Transverse colon (tissue), 4 donors: ENCODE measurements around the gene SMIM44. TPM values are rescaled to one million over a fixed set of nuclear protein-coding genes. Genes with fewer than 3 reads are reported as not detected.

ENCODE experiments used
- small RNA-seq, 4 donors: library from RNA; depleted of rRNA; stranded (forward); fragments of <200 nt; gene quantifications; one replicate each; pipeline ENCODE3, GENCODE V24; 2016
- total RNA-seq, 4 donors: library from RNA; depleted of rRNA; stranded (reverse); fragments of >200 nt; gene quantifications; one replicate each; pipeline ENCODE4 v1.1.0, GENCODE V29; 2016

Gene SMIM44
- total RNA-seq, 4 donors from 2014 or later = 4.1 to 15.3 TPM; not detected in 2

Small RNA genes within 50 kb of the gene (small RNA-seq; reads per million reads assigned to genes)
- gene RF00212 = 0 reads per million in 4 donors

Other genes starting within 250 kb of the SMIM44 start
- 100 to 1,000 TPM in 1 of 4 donors, 10 to 100 TPM in 3; 39.9 to 145 (median 68.1) TPM for gene NFIC, start 116.9 kb downstream of the SMIM44 start, total RNA-seq
- 100 to 1,000 TPM in 1 of 4 donors, 10 to 100 TPM in 3; 18.7 to 100 (median 85.5) TPM for gene SMIM24, start 2.9 kb downstream of the SMIM44 start, total RNA-seq
- gene DOHH, start 17.2 kb upstream of the SMIM44 start, total RNA-seq = 10 to 100 TPM in 2 of 4 donors, 1 to 10 TPM in 2; 7.2 to 13.5 (median 10.8) TPM
- 100 to 1,000 TPM in 1 of 4 donors, 10 to 100 TPM in 3; 29.1 to 107 (median 35.3) TPM for gene FZR1, start 22.9 kb upstream of the SMIM44 start, total RNA-seq
- gene TEKTIP1, start 55.7 kb upstream of the SMIM44 start, total RNA-seq = 1 to 10 TPM in 2 of 4 donors, not detected in 2; 2.5 to 5.2 TPM
- gene MFSD12, start 74.1 kb upstream of the SMIM44 start, total RNA-seq = 100 to 1,000 TPM in 1 of 4 donors, 10 to 100 TPM in 3; 35.2 to 214 (median 49.2) TPM
- 100 to 1,000 TPM in 3 of 4 donors, 10 to 100 TPM in 1; 88.9 to 555 (median 130) TPM for gene HMG20B, start 89.5 kb upstream of the SMIM44 start, total RNA-seq
- under 1 TPM in 3 of 4 donors, not detected in 1; 0.14 to 0.95 (median 0.60) TPM for gene GIPC3, start 102.0 kb upstream of the SMIM44 start, total RNA-seq
- under 1 TPM in 2 of 4 donors, not detected in 2; 0.27 to 0.79 TPM for gene TBXA2R, start 123.4 kb upstream of the SMIM44 start, total RNA-seq
- 10 to 100 TPM; 21.9 to 88.4 (median 53.0) TPM for gene CACTIN, start 143.3 kb upstream of the SMIM44 start, total RNA-seq
- 10 to 100 TPM; 25.4 to 91.1 (median 36.4) TPM for gene PIP5K1C, start 217.0 kb upstream of the SMIM44 start, total RNA-seq
- 100 to 1,000 TPM; 234 to 894 (median 282) TPM for gene TJP3, start 224.9 kb upstream of the SMIM44 start, total RNA-seq